GM06990 (cell line): ENCODE measurements around the gene HMCN1.

Experiments
- DNase-seq: peaks from one replicate; pipeline ENCODE4 v3.0.0-alpha.2; 2011; ENCODE audit not compliant: insufficient read length; ENCODE audit errors: extremely low read depth
- H3K27me3 ChIP-seq: replicated peaks from 2 replicates; pipeline ENCODE4 v1.6.0; 2011; ENCODE audit warnings: low read length; ENCODE audit not compliant: control insufficient read depth, insufficient read depth
- H3K36me3 ChIP-seq: 2 replicates; pipeline ENCODE4 v1.5.1; 2011; ENCODE audit warnings: low read length; ENCODE audit not compliant: control insufficient read depth, insufficient read depth
- H3K4me3 ChIP-seq: replicated peaks from 2 replicates; pipeline ENCODE4 v1.5.1; 2011; ENCODE audit warnings: low read depth, mild to moderate bottlenecking, control low read depth, low read length
- CTCF ChIP-seq: IDR thresholded peaks from 2 replicates; pipeline ENCODE4 v1.5.1; 2011; ENCODE audit warnings: low read length, control low read depth, mild to moderate bottlenecking, inconsistent platforms; ENCODE audit not compliant: insufficient read depth, poor library complexity, severe bottlenecking

Gene HMCN1

GRCh38 chr1:186093437-186093836 lies 359.2 kb downstream of the HMCN1 start:
- Histone ChIP-seq H3K27me3 (no peaks in the 10 kb centered on the region), H3K4me3 (no peak overlapping the region), H3K36me3 (no peaks in the 10 kb centered on the region)
- no peak for TF ChIP-seq CTCF
- DNase-seq, result no peak

- DNase-seq, result no peak
- TF ChIP-seq CTCF, result no peak
- H3K4me3 ChIP-seq, result no peak overlapping the region
- H3K27me3 ChIP-seq, result no peaks in the 10 kb centered on the region
- H3K36me3 ChIP-seq, result no peaks in the 10 kb centered on the region
These were observed 360.0 kb downstream of the HMCN1 start for GRCh38 chr1:186094172-186094571.

GRCh38 chr1:186099336-186100104 lies 365.3 kb downstream of the HMCN1 start:
- Histone ChIP-seq H3K27me3 (no peaks in the 10 kb centered on the region), H3K4me3 (no peak overlapping the region), H3K36me3 (no peaks in the 10 kb centered on the region)
- TF ChIP-seq CTCF, result no peak
- no peak for DNase-seq

- no peaks in the 10 kb centered on the region for H3K36me3 ChIP-seq
- no peak for TF ChIP-seq CTCF
- DNase-seq, result no peak
- H3K4me3 ChIP-seq, result no peak overlapping the region
- no peaks in the 10 kb centered on the region for H3K27me3 ChIP-seq
These were observed 367.9 kb downstream of the HMCN1 start for GRCh38 chr1:186102107-186102506.

GRCh38 chr1:186102547-186103148 lies 368.5 kb downstream of the HMCN1 start:
- H3K27me3 ChIP-seq, result no peaks in the 10 kb centered on the region
- DNase-seq, result no peak
- H3K4me3 ChIP-seq, result no peak overlapping the region
- H3K36me3 ChIP-seq, result no peaks in the 10 kb centered on the region
- TF ChIP-seq CTCF, result no peak

GRCh38 chr1:186104459-186104858 lies 370.3 kb downstream of the HMCN1 start:
- no peaks in the 10 kb centered on the region for H3K36me3 ChIP-seq
- no peak overlapping the region for H3K4me3 ChIP-seq
- H3K27me3 ChIP-seq, result no peaks in the 10 kb centered on the region
- DNase-seq, result no peak
- no peak for TF ChIP-seq CTCF
